Gastroesophageal sphincter (tissue), 4 donors: Measurements from ENCODE around the gene THSD4. TPM values are rescaled to one million over a fixed set of nuclear protein-coding genes. Genes with fewer than 3 reads are reported as not detected.

Source experiments
- ATAC-seq: fragments of 150-250 bp; one replicate; pipeline ENCODE4 v1.9.1; 2016; ENCODE audit warnings: mild to moderate bottlenecking, moderate library complexity
- H3K27ac ChIP-seq, 4 donors: fragments of 200-600 bp; sonication (generic) in 3 of 4; 1 replicate in 3 of 4; 2 replicates in 1 of 4; pipeline ENCODE4 v1.5.1; 2016 to 2019
- H3K27me3 ChIP-seq: fragments of 200-600 bp; sonication (generic); one replicate; pipeline ENCODE4 v1.5.1; 2019
- H3K36me3 ChIP-seq, 2 donors: fragments of 200-600 bp; sonication (generic); one replicate each; pipeline ENCODE4 v1.5.1; 2019; ENCODE audit warnings: control low read depth in 1 of 2
- H3K4me1 ChIP-seq, 3 donors: fragments of 200-600 bp; sonication (generic); 1 replicate in 2 of 3; 2 replicates in 1 of 3; pipeline ENCODE4 v1.5.1; 2016 to 2019; ENCODE audit warnings: control low read depth in 2 of 3
- H3K4me3 ChIP-seq, 2 donors: fragments of 200-600 bp; sonication (generic); one replicate each; pipeline ENCODE4 v1.5.1; 2019; ENCODE audit warnings: mild to moderate bottlenecking in 1 of 2, moderate library complexity in 1 of 2
- H3K9me3 ChIP-seq, 3 donors: fragments of 200-600 bp; sonication (generic); one replicate each; pipeline ENCODE4 v1.5.1; 2017 to 2019; ENCODE audit warnings: control low read depth in 2 of 3
- CTCF ChIP-seq, 4 experiments: fragments of 200-600 bp in 2 of 4; fragments of 450-650 bp in 2 of 4; sonication (generic) in 1 of 4; IDR thresholded peaks; one replicate each; pipeline ENCODE4 v1.5.1; 2017 to 2019; ENCODE audit warnings: antibody characterized with exemption in 4 of 4, mild to moderate bottlenecking in 2 of 4, moderate library complexity in 2 of 4
- EP300 ChIP-seq: sonication (generic); formaldehyde crosslinking; IDR thresholded peaks from one replicate; pipeline ENCODE4 v1.6.1; 2017; ENCODE audit warnings: antibody characterized with exemption, mild to moderate bottlenecking
- POLR2A ChIP-seq, 2 donors: fragments of 450-650 bp; IDR thresholded peaks; one replicate each; pipeline ENCODE4 v1.6.1; 2017; ENCODE audit warnings: antibody characterized with exemption in 2 of 2, mild to moderate bottlenecking in 2 of 2, moderate library complexity in 1 of 2
- POLR2AphosphoS5 ChIP-seq: sonication (generic); formaldehyde crosslinking; IDR thresholded peaks from one replicate; pipeline ENCODE4 v1.6.1; 2017; ENCODE audit warnings: antibody characterized with exemption
- WGBS, 2 donors: methylation state at CpG; one replicate each; pipeline ENCODE4 v1.1.5; 2018; ENCODE audit warnings: low coverage in 1 of 2; 5-methylcytosine and 5-hydroxymethylcytosine counted together
- total RNA-seq, 4 donors: library from RNA; depleted of rRNA; stranded (reverse); fragments of >200 nt; gene quantifications; one replicate each; pipeline ENCODE4 v1.1.0, GENCODE V29; 2016

The THSD4 gene
- total RNA-seq, 4 donors from 2014 or later: 4.6 to 28.5 (median 17.6) TPM

GRCh38 chr15:71597637-71598036 is 482.4 kb downstream of the THSD4 start:
- H3K36me3 ChIP-seq: no peaks in the 10 kb centered on the region
- ATAC-seq: no peak
- WGBS, 2 donors: 78 to 82% methylated on average over 3 to 6 of the region's 8 CpGs
- peaks cover 7 to 73% (median 27%) of the 10 kb centered on the region in 3 donors for H3K4me1 ChIP-seq
- H3K9me3 ChIP-seq: no peaks in the 10 kb centered on the region
- no peaks in the 10 kb centered on the region for H3K27me3 ChIP-seq
- peak overlapping the region; percentile 66 to 76 (median 72) for H3K27ac ChIP-seq
- no peak overlapping the region for H3K4me3 ChIP-seq
- TF ChIP-seq CTCF (IDR thresholded peaks at IDR 0.05) (no peak), POLR2A (IDR thresholded peaks at IDR 0.05) (no peak), EP300 (no peak), POLR2AphosphoS5 (no peak)

- Histone ChIP-seq H3K9me3 (no peaks in the 10 kb centered on the region), H3K27me3 (no peaks in the 10 kb centered on the region), H3K27ac (peak overlapping the region in 3 of 4 donors; percentile 66 to 76 (median 74)), H3K4me1 (peaks cover 7 to 66% (median 27%) of the 10 kb centered on the region in 3 donors), H3K4me3 (no peak overlapping the region), H3K36me3 (no peaks in the 10 kb centered on the region)
- TF ChIP-seq POLR2AphosphoS5: no peak
- no peak for TF ChIP-seq EP300
- no peak for TF ChIP-seq POLR2A (IDR thresholded peaks at IDR 0.05)
- no peak for TF ChIP-seq CTCF (IDR thresholded peaks at IDR 0.05)
- WGBS, 2 donors: 77 to 100% methylated on average over 2 to 6 of the region's 6 CpGs
- ATAC-seq: no peak
These were observed 483.5 kb downstream of the THSD4 start for GRCh38 chr15:71598741-71599140.

GRCh38 chr15:71599418-71600151 is 484.3 kb downstream of the THSD4 start:
- Histone ChIP-seq H3K36me3 (no peaks in the 10 kb centered on the region), H3K27me3 (no peaks in the 10 kb centered on the region), H3K4me3 (no peak overlapping the region), H3K9me3 (no peaks in the 10 kb centered on the region), H3K27ac (peak overlapping the region in 2 of 4 donors; percentile 62 to 74), H3K4me1 (peaks cover 7 to 64% (median 27%) of the 10 kb centered on the region in 3 donors)
- WGBS, 2 donors: 51 to 54% methylated on average over 5 to 9 of the region's 9 CpGs
- TF ChIP-seq CTCF (IDR thresholded peaks at IDR 0.05) (no peak), POLR2A (IDR thresholded peaks at IDR 0.05) (no peak), POLR2AphosphoS5 (no peak), EP300 (no peak)
- ATAC-seq: no peak

- no peak overlapping the region for H3K4me3 ChIP-seq
- TF ChIP-seq CTCF (IDR thresholded peaks at IDR 0.05): no peak
- no peak for TF ChIP-seq POLR2A (IDR thresholded peaks at IDR 0.05)
- TF ChIP-seq EP300: no peak
- TF ChIP-seq POLR2AphosphoS5: no peak
- H3K27ac ChIP-seq: peak overlapping the region in 1 of 4 donors; percentile 74
- H3K27me3 ChIP-seq: no peaks in the 10 kb centered on the region
- no peaks in the 10 kb centered on the region for H3K36me3 ChIP-seq
- H3K4me1 ChIP-seq: peaks cover 7 to 64% (median 27%) of the 10 kb centered on the region in 3 donors
- ATAC-seq: no peak
- WGBS, 2 donors: 60 to 75% methylated on average over 1 of the region's 1 CpG
- H3K9me3 ChIP-seq: no peaks in the 10 kb centered on the region
These were observed 485.0 kb downstream of the THSD4 start for GRCh38 chr15:71600237-71600636.
